ENCODE measurements around the gene CPS1.

CPS1 gene

DNA sequence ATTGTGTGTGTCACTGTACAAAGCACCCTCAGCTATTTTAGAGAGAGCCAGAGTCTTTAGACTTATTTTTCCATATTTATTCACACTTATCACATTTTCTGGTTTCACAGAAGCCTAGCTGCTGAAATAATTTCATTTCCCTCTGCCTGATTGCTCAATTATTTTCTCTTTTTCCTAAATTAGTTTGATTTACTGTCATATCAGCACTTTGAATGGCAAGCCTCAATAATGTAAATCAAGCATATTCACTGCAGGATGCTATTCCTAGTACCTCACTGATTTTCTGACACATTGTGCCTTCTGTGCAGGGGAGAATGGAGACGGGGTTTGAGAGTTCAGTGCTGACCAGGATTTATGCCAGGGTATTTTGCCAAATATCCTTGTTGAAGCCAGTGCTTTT is 48.3 kb downstream of the CPS1 start:
- no peak for DNase-seq (ENCODE audit: low read depth in 4 of 4, low spot score in 1 of 4)

GRCh38 chr2:210606001-210606400 is 49.6 kb downstream of the CPS1 start:
- DNase-seq (ENCODE audit: low read depth in 4 of 4, low spot score in 1 of 4), result no peak

DNA sequence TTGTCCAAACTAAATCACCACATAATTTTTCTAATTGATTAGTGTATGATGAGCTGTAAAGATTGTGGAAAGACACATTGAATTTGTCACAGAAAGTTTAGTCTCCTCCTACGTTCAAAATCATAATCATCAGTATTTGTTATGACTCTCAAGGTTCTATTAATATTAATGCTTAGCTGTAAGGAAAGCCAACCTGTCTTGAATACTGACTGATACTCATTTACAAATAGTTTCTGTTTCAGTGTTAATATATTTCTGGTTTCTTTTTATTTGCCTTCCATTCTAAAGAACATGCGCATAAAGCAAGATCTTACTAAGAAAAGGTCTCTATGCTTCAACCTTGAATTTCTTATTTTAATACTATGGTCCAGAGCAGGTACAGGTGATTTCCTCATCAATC is 55.1 kb downstream of the CPS1 start:
- DNase-seq (ENCODE audit: low read depth in 4 of 4, low spot score in 1 of 4), result no peak

DNA sequence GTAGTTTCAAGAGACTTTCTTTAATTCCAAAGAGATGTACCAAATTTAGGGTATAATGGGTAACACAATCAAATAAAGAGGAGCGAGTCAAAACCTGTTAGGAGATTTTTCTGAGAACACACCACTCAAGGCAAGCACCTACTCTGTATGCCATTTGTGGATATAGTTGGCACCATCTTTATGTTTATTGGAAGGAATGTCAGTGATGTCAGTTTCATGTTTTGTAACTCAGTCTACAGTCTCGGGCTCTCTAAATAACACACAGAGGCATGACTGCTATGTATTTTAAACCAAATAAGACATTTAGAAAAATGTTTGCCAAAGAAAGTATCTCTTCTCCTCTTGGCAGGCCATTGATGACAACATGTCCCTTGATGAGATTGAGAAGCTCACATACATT is 59.7 kb downstream of the CPS1 start:
- DNase-seq (ENCODE audit: low read depth in 4 of 4, low spot score in 1 of 4), result no peak

- no peak for DNase-seq (ENCODE audit: low read depth in 4 of 4, low spot score in 1 of 4)
Observed at GRCh38 chr2:210617318-210617717, 60.9 kb downstream of the CPS1 start.

GRCh38 chr2:210617732-210618330 is 61.4 kb downstream of the CPS1 start:
- no peak for DNase-seq (ENCODE audit: low read depth in 4 of 4, low spot score in 1 of 4)

DNA sequence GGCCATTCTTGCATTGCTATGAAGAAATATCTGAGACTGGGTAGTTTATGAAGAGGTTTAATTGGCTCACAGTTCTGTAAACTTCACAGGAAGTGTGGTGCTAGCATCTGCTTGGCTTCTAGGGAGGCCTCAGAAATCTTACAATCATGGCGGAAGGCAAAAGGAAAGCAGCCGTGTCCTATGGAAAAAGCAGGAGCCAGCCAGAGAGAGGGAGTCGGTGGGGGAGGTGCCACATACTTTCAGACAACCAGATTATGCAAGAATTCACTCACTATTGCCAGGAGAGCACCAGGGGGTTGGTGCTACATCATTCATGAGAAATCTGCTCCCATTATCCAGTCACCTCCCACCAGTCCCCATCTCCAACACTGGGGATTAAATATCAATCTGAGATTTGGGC is 64.1 kb downstream of the CPS1 start:
- DNase-seq (ENCODE audit: low read depth in 4 of 4, low spot score in 1 of 4), result no peak

- no peak for DNase-seq (ENCODE audit: low read depth in 4 of 4, low spot score in 1 of 4)
Observed at GRCh38 chr2:210623506-210623905, 67.1 kb downstream of the CPS1 start.

DNA sequence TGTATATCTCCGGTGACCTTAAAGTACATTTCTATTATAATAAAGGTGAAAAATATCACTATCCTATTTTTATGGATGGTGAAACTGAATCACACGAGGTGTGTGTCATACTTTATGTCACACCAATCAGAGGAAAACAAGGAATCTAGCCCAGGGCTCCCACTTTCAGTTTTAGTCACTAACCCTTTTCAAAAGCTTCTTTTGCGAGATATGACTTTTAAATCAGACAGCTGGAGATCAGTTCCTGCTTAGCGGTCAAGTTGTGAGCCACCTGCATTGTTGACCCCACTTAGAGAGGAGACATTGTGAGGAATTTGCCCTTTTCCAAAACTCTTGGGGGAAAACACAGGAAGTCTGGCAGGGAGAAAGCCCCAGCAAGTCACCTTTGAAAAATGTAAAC is 70.5 kb downstream of the CPS1 start:
- DNase-seq (ENCODE audit: low read depth in 4 of 4, low spot score in 1 of 4), result no peak

- DNase-seq (ENCODE audit: low read depth in 4 of 4, low spot score in 1 of 4), result no peak
Observed at GRCh38 chr2:210630873-210631560, 74.6 kb downstream of the CPS1 start.

DNA sequence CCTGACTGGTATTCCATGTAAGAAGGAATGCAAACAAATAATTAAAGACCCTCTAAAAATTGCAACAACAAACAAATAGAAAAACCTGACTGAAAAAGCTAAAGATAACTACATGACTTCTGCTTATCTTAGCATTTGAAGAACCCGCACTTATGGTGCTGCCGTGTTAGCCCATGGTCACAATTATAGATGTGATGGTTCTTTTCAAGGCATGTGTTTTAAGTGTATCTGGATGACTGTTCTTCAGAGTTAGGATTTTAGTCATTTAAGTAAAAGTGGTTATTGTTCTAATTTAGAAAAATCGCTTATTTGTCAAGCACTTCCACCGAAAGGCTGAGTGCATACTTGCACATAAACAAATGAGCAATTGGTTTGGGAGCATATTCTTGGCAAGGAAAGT is 77.3 kb downstream of the CPS1 start:
- no peak for DNase-seq (ENCODE audit: low read depth in 4 of 4, low spot score in 1 of 4)

GRCh38 chr2:210635257-210635656 is 78.9 kb downstream of the CPS1 start:
- DNase-seq (ENCODE audit: low read depth in 4 of 4, low spot score in 1 of 4), result no peak

DNA sequence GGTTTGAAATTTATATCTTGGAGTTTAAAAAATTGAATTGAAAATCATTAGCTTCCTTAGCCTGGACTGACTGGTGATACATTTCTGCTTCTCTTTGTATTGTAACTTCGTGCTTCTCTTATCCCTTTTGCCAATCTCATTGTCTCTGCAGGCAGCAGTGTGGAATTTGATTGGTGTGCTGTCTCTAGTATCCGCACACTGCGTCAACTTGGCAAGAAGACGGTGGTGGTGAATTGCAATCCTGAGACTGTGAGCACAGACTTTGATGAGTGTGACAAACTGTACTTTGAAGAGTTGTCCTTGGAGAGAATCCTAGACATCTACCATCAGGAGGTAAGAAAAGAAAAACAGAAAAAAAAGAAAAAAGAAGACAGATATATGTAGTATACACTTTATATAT is 85.9 kb downstream of the CPS1 start:
- DNase-seq (ENCODE audit: low read depth in 4 of 4, low spot score in 1 of 4), result no peak

GRCh38 chr2:210647151-210647550 is 90.8 kb downstream of the CPS1 start:
- no peak for DNase-seq (ENCODE audit: low read depth in 4 of 4, low spot score in 1 of 4)

- no peak for DNase-seq (ENCODE audit: low read depth in 4 of 4, low spot score in 1 of 4)
Observed at GRCh38 chr2:210654091-210654490, 97.7 kb downstream of the CPS1 start.

DNA sequence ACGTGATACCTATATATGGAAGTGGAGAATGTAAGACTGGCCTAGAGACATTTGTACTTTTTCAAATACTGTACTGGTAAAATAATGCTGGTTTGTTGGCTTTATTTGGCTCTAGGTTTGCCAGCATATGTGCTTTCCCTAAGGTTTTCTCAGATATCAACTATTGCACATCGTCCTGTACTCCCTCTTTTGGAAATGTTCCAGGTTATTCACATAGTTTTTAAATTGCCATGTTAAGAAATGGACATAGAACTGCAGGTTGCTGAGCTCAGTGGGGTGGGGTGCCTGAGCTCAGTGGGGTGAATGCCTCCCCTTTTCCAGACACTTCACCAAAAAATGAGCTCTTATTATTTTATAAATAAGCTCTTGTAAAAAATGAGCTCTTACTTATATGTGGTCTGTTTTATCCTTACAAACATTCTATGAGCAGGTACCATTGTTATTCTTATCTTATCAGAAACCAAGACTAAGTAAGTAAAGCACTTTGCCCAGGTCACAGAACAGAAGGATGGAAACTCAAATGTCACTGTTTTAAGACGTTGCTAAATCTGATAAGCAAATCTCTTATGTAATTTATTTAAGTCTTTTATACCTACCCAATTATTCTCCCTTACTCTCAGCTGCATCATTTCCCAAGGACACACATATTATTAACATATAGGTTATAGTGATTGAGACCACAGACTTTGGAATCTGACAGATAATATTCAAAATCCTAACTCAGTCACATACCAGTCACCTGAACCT is 99.0 kb downstream of the CPS1 start:
- DNase-seq (ENCODE audit: low read depth in 4 of 4, low spot score in 1 of 4), result no peak

- no peak for DNase-seq (ENCODE audit: low read depth in 4 of 4, low spot score in 1 of 4)
Observed at GRCh38 chr2:210657874-210658273, 101.5 kb downstream of the CPS1 start.

GRCh38 chr2:210660751-210661150 is 104.4 kb downstream of the CPS1 start:
- DNase-seq (ENCODE audit: low read depth in 4 of 4, low spot score in 1 of 4), result no peak

GRCh38 chr2:210662560-210662959 is 106.2 kb downstream of the CPS1 start:
- DNase-seq (ENCODE audit: low read depth in 4 of 4, low spot score in 1 of 4), result no peak

DNA sequence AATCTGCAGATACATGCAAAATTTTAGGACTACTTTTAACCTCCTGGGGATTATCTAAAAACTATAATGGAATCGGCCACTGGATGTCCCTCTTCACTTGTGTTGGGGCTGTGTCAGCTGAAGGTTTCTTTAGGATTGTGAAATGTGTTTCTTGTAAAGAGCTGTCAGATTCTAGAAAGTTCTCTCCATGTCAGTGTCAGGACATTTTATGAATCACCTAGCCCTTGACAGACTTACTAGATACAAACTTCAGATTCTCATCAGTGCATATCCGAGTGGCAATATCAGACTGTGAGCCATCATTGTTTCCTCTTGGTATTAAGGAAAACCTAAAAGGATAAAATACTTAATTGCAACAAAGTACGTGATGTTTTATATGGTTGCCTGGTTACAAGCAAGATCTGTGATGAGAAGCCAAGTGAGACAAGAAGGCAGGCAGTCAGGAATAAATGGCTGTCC is 107.3 kb downstream of the CPS1 start:
- no peak for DNase-seq (ENCODE audit: low read depth in 4 of 4, low spot score in 1 of 4)

DNA sequence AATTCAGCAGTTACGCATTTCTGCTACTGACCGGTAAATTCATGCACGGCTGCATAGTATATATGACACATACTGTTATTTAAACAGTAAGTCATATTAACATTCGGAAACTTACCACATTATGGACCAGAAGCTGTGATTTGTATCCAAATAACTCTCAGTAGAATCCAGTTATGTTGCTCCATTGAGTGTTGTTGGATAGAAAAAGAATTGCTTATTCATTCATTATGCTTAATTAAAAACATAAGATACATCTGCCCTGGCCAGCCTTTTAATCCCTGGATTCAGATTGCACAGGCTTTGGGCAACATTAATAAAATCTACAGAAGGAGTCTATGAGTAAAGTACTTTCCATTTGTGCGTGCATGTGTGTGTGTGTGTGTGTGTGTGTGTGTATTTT is 111.3 kb downstream of the CPS1 start:
- no peak for DNase-seq (ENCODE audit: low read depth in 4 of 4, low spot score in 1 of 4)

GRCh38 chr2:210671065-210671464 is 114.7 kb downstream of the CPS1 start:
- DNase-seq (ENCODE audit: low read depth in 4 of 4, low spot score in 1 of 4), result no peak
